Measurements from ENCODE around the gene DNLZ.

Gene DNLZ

GRCh38 chr9:136395345-136396218 is 32.0 kb upstream of the DNLZ start:
- DNase-seq (ENCODE audit: low read depth) = no peak

GRCh38 chr9:136395020-136395340 is 31.4 kb upstream of the DNLZ start:
- DNase-seq (ENCODE audit: low read depth) = no peak

GRCh38 chr9:136394312-136395019 is 30.9 kb upstream of the DNLZ start:
- DNase-seq (ENCODE audit: low read depth) = no peak

- no peak for DNase-seq (ENCODE audit: low read depth)
Measured at GRCh38 chr9:136393531-136393930, 30.0 kb upstream of the DNLZ start.

- DNase-seq (ENCODE audit: low read depth) = no peak
Measured at GRCh38 chr9:136392538-136393449, 29.2 kb upstream of the DNLZ start.

- DNase-seq (ENCODE audit: low read depth) = no peak
Measured at GRCh38 chr9:136391737-136392537, 28.4 kb upstream of the DNLZ start.

GRCh38 chr9:136389396-136389795 is 25.9 kb upstream of the DNLZ start:
- DNase-seq (ENCODE audit: low read depth) = no peak

- DNase-seq (ENCODE audit: low read depth) = no peak
Measured at GRCh38 chr9:136387217-136387616, 23.7 kb upstream of the DNLZ start.

- DNase-seq (ENCODE audit: low read depth) = no peak
Measured at GRCh38 chr9:136386018-136386417, 22.5 kb upstream of the DNLZ start.

- DNase-seq (ENCODE audit: low read depth) = no peak
Measured at GRCh38 chr9:136385015-136385414, 21.5 kb upstream of the DNLZ start.

GRCh38 chr9:136383436-136383835 is 19.9 kb upstream of the DNLZ start:
- no peak for DNase-seq (ENCODE audit: low read depth)

- DNase-seq (ENCODE audit: low read depth) = no peak
Measured at GRCh38 chr9:136381966-136382513, 18.5 kb upstream of the DNLZ start.

- DNase-seq (ENCODE audit: low read depth) = no peak
Measured at GRCh38 chr9:136381311-136381710, 17.8 kb upstream of the DNLZ start.

GRCh38 chr9:136380381-136380780 is 16.8 kb upstream of the DNLZ start:
- DNase-seq (ENCODE audit: low read depth) = no peak

- DNase-seq (ENCODE audit: low read depth) = no peak
Measured at GRCh38 chr9:136379891-136380290, 16.3 kb upstream of the DNLZ start.

GRCh38 chr9:136379401-136379800 is 15.9 kb upstream of the DNLZ start:
- no peak for DNase-seq (ENCODE audit: low read depth)

GRCh38 chr9:136379003-136379287 is 15.4 kb upstream of the DNLZ start:
- DNase-seq (ENCODE audit: low read depth) = no peak

GRCh38 chr9:136378170-136379002 is 14.8 kb upstream of the DNLZ start:
- no peak for DNase-seq (ENCODE audit: low read depth)

GRCh38 chr9:136377341-136378169 is 14.0 kb upstream of the DNLZ start:
- DNase-seq (ENCODE audit: low read depth) = no peak

- DNase-seq (ENCODE audit: low read depth) = no peak
Measured at GRCh38 chr9:136376457-136376856, 12.9 kb upstream of the DNLZ start.

Measured in stimulated activated CD8-positive, alpha-beta memory T cell treated with anti-CD3 and anti-CD28 coated beads, Interleukin-4, amount 100 ng/mL, for 24 hours (primary cell).